ENCODE results near the gene ACSS1. TPM values are rescaled to one million over a fixed set of nuclear protein-coding genes. Genes with fewer than 3 reads are reported as not detected.

The ACSS1 gene
- total and polyA plus RNA-seq, 2 of the 8 experiments (the other 6 are each of a cell fraction or from before 2014, with no cell fraction given), result 2.6 to 3.4 TPM

DNA sequence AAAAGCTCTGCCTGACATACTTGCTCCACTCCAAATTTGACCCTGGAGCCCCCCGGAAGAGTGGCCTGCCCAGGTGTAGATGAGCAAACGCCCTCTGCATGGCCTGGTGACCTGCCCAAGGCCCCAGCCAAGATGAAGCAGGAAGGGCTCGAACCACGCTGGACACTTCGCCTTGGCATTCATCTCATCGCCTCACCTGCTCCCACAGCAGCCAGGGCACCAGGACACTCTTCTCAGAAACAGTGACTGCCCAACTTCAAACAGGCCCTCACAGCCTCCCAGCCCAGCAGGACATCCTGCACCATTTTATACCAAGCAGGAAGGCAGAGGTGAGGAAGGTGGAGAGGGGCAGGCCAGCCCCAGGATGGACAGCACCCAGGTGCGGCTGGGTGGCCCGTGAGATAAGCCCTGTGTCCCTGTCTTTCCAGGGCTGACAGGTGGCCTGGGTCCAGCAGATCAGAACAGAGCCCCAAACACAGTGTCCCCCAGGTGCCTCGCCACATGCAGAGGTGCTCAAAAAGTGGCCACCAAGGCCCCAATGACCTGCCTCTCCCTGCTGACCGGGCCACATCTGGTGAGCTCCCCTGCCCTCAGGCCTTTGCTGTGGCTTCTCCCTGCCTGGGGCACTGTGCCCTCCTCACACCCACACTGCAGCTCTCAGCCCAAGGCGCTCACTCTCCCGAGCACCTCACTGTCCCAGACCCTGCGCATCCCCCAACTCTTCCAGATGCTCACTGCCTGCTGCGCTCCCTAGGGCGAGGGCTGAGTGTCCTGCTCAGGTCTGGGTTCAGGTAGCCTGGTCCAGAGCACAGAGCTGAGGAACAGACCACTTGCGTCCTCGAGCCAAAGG lies 7.2 kb downstream of the ACSS1 start (continued):
- no peak for TF ChIP-seq BACH1 (IDR thresholded peaks at IDR 0.05; ENCODE audit: low read length)
- TF ChIP-seq, protein P1, sequence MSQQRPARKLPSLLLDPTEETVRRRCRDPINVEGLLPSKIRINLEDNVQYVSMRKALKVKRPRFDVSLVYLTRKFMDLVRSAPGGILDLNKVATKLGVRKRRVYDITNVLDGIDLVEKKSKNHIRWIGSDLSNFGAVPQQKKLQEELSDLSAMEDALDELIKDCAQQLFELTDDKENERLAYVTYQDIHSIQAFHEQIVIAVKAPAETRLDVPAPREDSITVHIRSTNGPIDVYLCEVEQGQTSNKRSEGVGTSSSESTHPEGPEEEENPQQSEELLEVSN (IDR thresholded peaks at IDR 0.05), result no peak
